ENCODE measurements around the gene HHATL. TPM values are rescaled to one million over a fixed set of nuclear protein-coding genes. Genes with fewer than 3 reads are reported as not detected.

The HHATL gene
- polyA plus RNA-seq, 3 donors: not detected

DNA sequence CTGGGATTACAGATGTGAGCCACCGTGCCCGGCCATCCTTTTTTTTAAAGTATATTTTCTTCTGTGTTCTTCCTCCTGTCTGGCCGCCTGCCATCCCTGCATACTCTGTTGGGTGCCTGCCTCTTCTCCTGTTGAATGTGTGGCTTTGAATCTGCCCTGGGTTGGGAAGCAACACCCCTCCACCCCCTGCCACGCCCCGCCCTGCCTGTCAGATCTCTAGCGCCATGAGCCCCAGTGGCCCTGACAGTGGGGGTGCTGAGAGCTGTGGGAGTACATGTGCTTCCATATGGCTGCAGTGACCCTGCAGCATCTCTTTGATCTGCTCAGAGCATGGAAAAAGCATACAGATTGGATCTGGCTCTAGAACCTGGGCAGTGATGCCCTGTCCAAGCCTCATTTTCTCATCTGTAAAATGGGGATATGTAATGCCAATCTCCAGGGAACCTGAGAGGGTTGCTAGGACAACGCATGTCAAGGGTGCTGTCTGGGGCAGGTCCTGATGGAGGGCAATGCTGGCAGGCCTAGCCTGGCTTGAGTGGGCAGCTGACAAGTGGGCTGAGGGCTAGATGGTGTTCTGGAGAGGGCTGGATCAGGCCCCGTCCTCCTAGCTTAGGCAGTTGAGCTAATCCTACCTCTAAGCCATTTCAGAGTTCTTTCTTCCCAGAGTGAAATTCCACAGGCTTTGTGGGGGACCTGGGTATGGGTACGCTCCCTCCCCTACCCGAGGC lies 46.6 kb upstream of the HHATL start:
- H4K20me1 ChIP-seq (ENCODE audit: insufficient read depth, low read length): no peaks in the 10 kb centered on the region
- no peaks in the 10 kb centered on the region for H3K9me3 ChIP-seq (replicated peaks in 1 of 2; ENCODE audit: control insufficient read depth in 1 of 2, insufficient read depth in 1 of 2, low read length in 2 of 2)
- H3K9ac ChIP-seq (ENCODE audit: insufficient read depth, low read length, poor library complexity, severe bottlenecking): no peak overlapping the region
- no peaks in the 10 kb centered on the region for H3K79me2 ChIP-seq (ENCODE audit: insufficient read depth, low read length)
- H3K4me2 ChIP-seq (replicated peaks; ENCODE audit: extremely low read depth, low read length, poor library complexity, severe bottlenecking): no peak overlapping the region
- H3K27ac ChIP-seq (ENCODE audit: low read depth in 1 of 2, low read length in 2 of 2): peak overlapping the region in 1 of 2 donors; percentile 27
- intact Hi-C loops (cut with micrococcal nuclease): loop anchor here in 1 of 2 donors (10.0 kb wide), 1 partner anchor 254 kb away; no protein-coding TSS in a partner anchor
- H3K27me3 ChIP-seq (ENCODE audit: control insufficient read depth in 2 of 2, insufficient read depth in 2 of 2, low read length in 2 of 2): no peaks in the 10 kb centered on the region
- Mint-ChIP-seq H3K36me3 (peaks cover 5 to 11% of the 10 kb centered on the region in 2 donors), H3K9me3 (no peaks in the 10 kb centered on the region), H3K4me1 (peaks cover 36% of the 10 kb centered on the region), H3K27ac (peak overlapping the region in 2 of 7 donors; percentile 32 to 68), H3K27me3 (ENCODE audit: low read depth in 3 of 3) (peaks cover 0 to 4% (median 2%) of the 10 kb centered on the region in 3 donors), H3K4me3 (no peak overlapping the region)
- H3K36me3 ChIP-seq (replicated peaks in 1 of 2; ENCODE audit: control insufficient read depth in 1 of 2, insufficient read depth in 2 of 2, low read length in 2 of 2): no peaks in the 10 kb centered on the region
- no peak overlapping the region for H2AFZ ChIP-seq (ENCODE audit: insufficient read depth, low read depth, low read length, poor library complexity, severe bottlenecking)
- H3K4me1 ChIP-seq (ENCODE audit: control insufficient read depth in 1 of 2, insufficient read depth in 2 of 2, low read length in 2 of 2): peaks cover 22 to 32% of the 10 kb centered on the region in 2 donors
- no peak for DNase-seq
- WGBS (ENCODE audit: insufficient coverage): 100% methylated on average over 1 of the region's 10 CpGs
- TF ChIP-seq, protein P1, sequence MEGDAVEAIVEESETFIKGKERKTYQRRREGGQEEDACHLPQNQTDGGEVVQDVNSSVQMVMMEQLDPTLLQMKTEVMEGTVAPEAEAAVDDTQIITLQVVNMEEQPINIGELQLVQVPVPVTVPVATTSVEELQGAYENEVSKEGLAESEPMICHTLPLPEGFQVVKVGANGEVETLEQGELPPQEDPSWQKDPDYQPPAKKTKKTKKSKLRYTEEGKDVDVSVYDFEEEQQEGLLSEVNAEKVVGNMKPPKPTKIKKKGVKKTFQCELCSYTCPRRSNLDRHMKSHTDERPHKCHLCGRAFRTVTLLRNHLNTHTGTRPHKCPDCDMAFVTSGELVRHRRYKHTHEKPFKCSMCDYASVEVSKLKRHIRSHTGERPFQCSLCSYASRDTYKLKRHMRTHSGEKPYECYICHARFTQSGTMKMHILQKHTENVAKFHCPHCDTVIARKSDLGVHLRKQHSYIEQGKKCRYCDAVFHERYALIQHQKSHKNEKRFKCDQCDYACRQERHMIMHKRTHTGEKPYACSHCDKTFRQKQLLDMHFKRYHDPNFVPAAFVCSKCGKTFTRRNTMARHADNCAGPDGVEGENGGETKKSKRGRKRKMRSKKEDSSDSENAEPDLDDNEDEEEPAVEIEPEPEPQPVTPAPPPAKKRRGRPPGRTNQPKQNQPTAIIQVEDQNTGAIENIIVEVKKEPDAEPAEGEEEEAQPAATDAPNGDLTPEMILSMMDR (IDR thresholded peaks at IDR 0.05): no peak
- H3K4me3 ChIP-seq (replicated peaks in 1 of 3; ENCODE audit: low read depth in 2 of 3, low read length in 3 of 3): no peak overlapping the region

GRCh38 chr3:42747581-42747980 lies 45.0 kb upstream of the HHATL start:
- Histone ChIP-seq H3K9me3 (replicated peaks in 1 of 2; ENCODE audit: control insufficient read depth in 1 of 2, insufficient read depth in 1 of 2, low read length in 2 of 2) (no peaks in the 10 kb centered on the region), H3K4me3 (replicated peaks in 1 of 3; ENCODE audit: low read depth in 2 of 3, low read length in 3 of 3) (no peak overlapping the region), H3K4me1 (ENCODE audit: control insufficient read depth in 1 of 2, insufficient read depth in 2 of 2, low read length in 2 of 2) (peaks cover 22 to 32% of the 10 kb centered on the region in 2 donors), H2AFZ (ENCODE audit: insufficient read depth, low read depth, low read length, poor library complexity, severe bottlenecking) (no peak overlapping the region), H3K36me3 (replicated peaks in 1 of 2; ENCODE audit: control insufficient read depth in 1 of 2, insufficient read depth in 2 of 2, low read length in 2 of 2) (no peaks in the 10 kb centered on the region), H3K9ac (ENCODE audit: insufficient read depth, low read length, poor library complexity, severe bottlenecking) (no peak overlapping the region), H3K79me2 (ENCODE audit: insufficient read depth, low read length) (no peaks in the 10 kb centered on the region), H4K20me1 (ENCODE audit: insufficient read depth, low read length) (no peaks in the 10 kb centered on the region), H3K27me3 (ENCODE audit: control insufficient read depth in 2 of 2, insufficient read depth in 2 of 2, low read length in 2 of 2) (no peaks in the 10 kb centered on the region), H3K27ac (ENCODE audit: low read depth in 1 of 2, low read length in 2 of 2) (peak overlapping the region; percentile 4 to 51), H3K4me2 (replicated peaks; ENCODE audit: extremely low read depth, low read length, poor library complexity, severe bottlenecking) (peak overlapping the region; percentile 37)
- intact Hi-C loops (cut with micrococcal nuclease): loop anchor here in 1 of 2 donors (10.0 kb wide), 1 partner anchor 253 kb away; no protein-coding TSS in a partner anchor
- Mint-ChIP-seq H3K27ac (peak overlapping the region in 5 of 7 donors; percentile 4 to 70 (median 44)), H3K9me3 (no peaks in the 10 kb centered on the region), H3K36me3 (peaks cover 5 to 11% of the 10 kb centered on the region in 2 donors), H3K4me1 (peaks cover 35% of the 10 kb centered on the region), H3K27me3 (ENCODE audit: low read depth in 3 of 3) (peaks cover 0 to 2% (median 1%) of the 10 kb centered on the region in 3 donors), H3K4me3 (peak overlapping the region in 1 of 2 donors; percentile 47)
- peak; percentile 35 to 51 (median 44) for DNase-seq
- 50% methylated on average over 6 of the region's 6 CpGs for WGBS (ENCODE audit: insufficient coverage)
- TF ChIP-seq, protein P1 (IDR thresholded peaks at IDR 0.05): no peak

Measured in CD14-positive monocyte (primary cell).